Loucy (cell line): ENCODE results near the gene ANKRD63.

ENCODE experiments used
- EZH2phosphoT487 ChIP-seq: fragments of 200-600 bp; IDR thresholded peaks from 2 replicates; pipeline ENCODE4 v1.6.1; 2018; ENCODE audit warnings: antibody characterized with exemption, mild to moderate bottlenecking, moderate library complexity, borderline replicate concordance
- TF ChIP-seq, protein P1 (sequence below): fragments of 200-600 bp; sonication (generic); conservative IDR thresholded peaks from 2 replicates; pipeline ENCODE4 v1.5.1; 2014; ENCODE audit warnings: mild to moderate bottlenecking, antibody characterized with exemption, low read length

DNA sequence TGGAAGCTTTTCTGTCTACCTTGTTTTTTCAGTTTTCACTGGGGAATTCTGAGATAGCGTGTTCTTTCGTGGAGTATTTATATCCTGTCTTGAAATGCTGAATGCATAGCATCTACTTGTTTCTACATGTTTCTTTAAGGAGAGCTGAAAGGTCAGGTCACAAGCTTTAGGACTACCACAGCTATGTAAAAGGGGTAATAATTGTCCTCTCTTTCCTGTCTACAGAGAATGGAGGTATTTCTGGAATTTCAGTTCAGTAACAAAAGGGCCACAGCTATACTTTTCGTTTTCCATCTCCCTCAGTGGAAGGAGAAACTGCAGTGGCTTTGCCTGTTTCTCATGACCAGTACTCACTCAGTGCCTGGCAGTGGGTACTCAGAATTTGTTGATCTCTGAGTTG, 45.3 kb upstream of the ANKRD63 start:
- TF ChIP-seq, protein P1, sequence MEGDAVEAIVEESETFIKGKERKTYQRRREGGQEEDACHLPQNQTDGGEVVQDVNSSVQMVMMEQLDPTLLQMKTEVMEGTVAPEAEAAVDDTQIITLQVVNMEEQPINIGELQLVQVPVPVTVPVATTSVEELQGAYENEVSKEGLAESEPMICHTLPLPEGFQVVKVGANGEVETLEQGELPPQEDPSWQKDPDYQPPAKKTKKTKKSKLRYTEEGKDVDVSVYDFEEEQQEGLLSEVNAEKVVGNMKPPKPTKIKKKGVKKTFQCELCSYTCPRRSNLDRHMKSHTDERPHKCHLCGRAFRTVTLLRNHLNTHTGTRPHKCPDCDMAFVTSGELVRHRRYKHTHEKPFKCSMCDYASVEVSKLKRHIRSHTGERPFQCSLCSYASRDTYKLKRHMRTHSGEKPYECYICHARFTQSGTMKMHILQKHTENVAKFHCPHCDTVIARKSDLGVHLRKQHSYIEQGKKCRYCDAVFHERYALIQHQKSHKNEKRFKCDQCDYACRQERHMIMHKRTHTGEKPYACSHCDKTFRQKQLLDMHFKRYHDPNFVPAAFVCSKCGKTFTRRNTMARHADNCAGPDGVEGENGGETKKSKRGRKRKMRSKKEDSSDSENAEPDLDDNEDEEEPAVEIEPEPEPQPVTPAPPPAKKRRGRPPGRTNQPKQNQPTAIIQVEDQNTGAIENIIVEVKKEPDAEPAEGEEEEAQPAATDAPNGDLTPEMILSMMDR = no peak
- TF ChIP-seq EZH2phosphoT487 = no peak
